CD4-positive, alpha-beta T cell treated with Interleukin-4 for 4 hours (primary cell): ENCODE measurements around the gene BCR.
A peak's percentile ranks its signal among the peaks of the same experiment; 100 is the strongest.
"Not testable (repeated sequence)": the region's sequence is repeated elsewhere in the genome, so short reads cannot be mapped to it uniquely, and the experiment has no call there.

Experiments
- DNase-seq: peaks from one replicate; pipeline ENCODE4 v3.0.0-alpha.2; 2020

BCR gene

DNA sequence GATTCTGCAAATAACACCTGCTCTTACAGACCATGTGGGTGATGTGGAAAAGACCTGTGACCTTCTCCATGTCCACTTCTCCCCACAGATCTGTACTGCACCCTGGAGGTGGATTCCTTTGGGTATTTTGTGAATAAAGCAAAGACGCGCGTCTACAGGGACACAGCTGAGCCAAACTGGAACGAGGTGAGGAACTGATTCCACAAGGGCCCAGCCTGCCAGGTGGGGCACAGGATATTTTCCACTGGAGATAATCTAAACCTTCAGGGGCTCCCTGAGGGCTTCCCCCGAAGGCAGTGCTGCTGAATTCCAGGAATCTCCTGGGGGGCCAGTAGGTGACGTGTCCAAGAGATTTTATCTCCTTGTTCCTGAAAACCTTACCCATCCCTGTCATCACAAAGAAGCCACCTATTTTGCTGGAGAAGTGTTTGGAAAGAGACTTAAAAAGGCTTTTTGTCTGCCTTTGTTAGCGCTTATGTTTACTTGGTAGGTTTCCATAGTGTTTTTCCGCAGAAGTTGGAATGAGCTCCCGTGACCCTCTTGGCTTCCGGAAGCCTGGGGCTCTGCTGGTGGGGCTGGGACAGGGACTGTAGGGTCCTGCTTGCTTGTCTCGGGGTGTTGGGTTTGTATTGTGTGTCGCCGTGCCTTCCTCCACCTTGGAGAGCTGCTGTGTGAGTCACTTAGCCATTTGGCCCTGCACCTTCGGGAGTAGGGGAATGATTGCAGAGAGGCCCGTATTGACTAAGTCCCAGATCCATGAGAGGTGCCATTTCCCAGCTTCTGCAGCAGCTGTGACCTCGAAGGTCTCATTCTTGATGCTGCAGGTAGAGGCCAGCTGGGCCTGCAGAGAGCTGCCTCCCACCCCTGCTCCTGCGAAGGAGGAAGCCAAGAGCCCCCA lies 112.4 kb downstream of the BCR start:
- DNase-seq: no peak

GRCh38 chr22:23293720-23294119 lies 113.4 kb downstream of the BCR start:
- no peak for DNase-seq

DNA sequence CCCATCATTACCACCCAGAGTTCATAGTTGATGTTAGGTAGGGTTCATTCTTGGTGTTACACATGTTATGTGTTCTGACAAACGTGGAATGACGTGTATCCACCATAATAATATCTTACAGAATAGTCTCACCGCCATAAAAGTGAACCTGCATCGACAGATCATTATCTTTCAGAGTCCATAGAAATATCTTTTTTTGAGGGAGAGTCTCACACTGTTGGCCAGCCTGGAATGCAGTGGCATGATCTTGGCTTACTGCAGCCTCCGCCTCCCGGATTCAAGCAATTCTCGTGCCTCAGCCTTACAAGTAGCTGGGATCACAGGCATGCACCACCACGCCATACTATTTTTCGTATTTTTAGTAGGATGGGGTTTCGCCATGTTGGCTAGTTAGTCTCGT lies 113.9 kb downstream of the BCR start:
- DNase-seq: no peak

DNA sequence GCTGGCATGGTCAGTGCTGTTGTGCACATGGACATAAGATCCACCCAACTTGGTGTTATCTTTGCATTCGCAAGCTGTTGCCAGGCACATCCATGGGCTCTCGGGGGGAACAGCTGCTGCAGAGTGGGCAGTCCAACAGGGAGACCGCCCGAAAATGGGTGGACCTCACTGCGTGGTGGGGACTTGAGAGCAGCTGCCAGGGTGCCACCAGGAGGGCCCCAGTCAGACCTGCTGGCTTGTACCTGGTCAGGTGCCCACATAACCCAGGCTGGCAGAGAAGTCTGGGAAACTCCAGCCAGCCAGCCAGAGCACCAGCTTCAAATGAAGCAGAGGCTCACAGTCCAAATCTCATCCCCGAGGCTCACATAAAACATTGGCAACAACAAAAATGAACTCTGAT lies 120.2 kb downstream of the BCR start:
- no peak for DNase-seq

DNA sequence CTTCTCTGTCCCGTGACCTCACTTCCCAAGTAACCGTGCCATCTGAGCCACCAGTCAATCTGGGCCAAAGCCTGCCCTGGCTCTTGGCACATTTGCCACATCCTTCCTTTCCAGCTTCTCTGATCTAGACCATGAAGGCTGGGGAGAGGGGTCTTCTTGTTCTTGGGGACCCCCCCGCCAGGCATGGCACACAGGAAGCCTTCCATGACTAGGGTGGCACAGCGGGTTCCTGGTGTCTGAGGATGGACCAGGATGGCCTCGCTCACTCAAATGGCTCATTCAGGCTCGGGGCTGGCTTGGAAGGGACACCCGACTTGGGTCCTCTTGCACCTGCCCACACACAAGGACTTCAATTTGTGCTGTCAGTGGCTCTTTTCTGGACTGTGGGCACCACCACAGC lies 121.3 kb downstream of the BCR start:
- DNase-seq: no peak

GRCh38 chr22:23302171-23303002 lies 122.1 kb downstream of the BCR start:
- DNase-seq: no peak

GRCh38 chr22:23305321-23305910 lies 125.1 kb downstream of the BCR start:
- no peak for DNase-seq

GRCh38 chr22:23305922-23306374 lies 125.6 kb downstream of the BCR start:
- DNase-seq: no peak

DNA sequence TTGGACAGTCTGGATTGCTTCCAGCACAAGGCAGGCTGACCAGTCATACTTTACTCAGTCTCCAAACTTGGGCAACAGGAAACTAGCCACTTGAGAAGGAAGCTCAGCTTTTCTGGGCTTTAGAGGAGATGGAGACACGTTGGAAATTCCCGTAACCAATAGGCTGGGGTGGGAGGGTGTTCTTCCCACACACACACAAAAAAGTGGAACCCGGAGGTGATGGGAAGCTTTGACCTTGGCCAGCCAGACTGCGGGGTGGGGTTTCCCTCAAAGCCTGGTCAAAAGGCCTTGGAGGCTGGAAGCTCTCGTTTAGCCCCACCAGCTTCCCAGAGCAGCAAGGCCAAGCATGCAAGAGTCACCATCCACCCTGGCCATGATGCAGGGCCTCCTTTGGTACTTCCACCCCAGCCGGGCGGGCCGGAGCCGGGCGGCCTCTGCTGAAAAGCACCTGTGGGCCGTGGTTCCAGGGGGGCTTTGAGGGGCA lies 126.2 kb downstream of the BCR start:
- no peak for DNase-seq

DNA sequence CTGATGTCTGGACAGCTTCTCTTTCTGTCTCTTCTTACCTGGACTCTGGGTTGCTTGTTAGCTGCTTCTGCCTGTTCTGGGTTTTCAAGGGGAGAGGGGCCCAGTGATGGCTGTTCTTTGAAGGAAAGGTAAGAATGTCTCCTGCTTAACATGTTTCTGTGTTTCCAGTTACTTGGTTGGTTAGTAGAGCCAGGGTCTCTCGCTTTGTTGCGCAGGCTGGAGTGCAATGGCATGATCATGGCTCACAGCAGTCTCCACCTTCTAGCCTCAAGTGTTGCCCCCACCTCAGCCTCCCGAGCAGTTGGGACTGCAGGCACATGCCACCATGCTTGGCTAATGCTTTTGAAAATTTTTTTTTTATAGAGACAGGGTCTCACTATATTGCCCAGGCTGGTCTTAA lies 126.6 kb downstream of the BCR start:
- DNase-seq: no peak

DNA sequence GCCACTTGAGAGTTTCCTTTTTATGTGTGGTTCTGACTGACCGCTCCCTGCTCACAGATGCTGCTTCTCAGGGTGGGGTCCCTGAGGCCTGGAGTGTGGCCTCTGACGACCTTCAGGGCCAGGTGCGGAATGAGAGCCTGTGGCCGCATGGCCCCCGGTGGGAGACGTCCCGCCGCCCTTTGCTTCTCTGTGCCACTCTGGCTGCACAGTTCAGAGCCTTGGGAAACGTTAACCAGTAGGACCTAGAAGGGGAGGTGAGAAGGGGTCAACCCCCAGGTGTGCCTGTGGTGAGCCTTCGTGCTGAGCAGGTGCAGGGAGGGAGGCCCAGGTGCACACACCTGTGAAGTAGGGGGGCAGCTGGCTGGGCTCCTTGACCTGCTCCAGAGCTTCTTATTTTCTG lies 127.2 kb downstream of the BCR start:
- not testable (repeated sequence) for DNase-seq

- DNase-seq: not testable (repeated sequence)
Observed at GRCh38 chr22:23309261-23309660, 129.0 kb downstream of the BCR start.

DNA sequence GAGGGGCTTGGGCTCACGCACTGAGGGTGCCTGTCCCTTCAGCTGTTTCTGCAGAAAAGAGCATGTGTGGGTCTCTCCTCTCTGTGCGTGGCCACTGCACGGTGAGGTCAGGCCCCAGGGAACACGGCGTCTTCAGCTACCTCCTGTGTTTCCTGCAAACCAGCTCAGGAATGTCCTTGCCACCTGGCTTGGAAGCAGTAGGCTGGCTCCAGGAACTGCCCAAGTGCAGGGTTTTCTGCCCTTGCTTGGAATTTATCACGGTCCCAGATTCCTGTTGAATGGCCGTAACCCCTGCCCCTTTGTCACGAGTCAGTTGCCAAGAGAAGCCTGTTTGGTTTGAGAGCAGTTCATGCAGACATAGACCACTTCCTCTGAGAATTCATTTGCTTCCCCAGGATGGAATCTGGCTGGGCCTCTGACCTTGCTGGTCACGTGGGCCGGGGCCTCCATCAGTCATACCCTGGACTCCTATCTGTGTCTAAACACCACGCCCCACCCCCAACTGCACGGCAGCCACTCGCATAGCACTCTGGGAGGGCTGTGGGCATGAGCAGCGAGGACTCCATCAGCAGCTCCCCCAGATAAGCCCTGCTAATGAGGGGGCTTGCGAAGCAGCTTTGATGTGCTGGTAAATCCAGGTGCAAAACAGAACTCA lies 130.3 kb downstream of the BCR start:
- DNase-seq: not testable (repeated sequence)

GRCh38 chr22:23311635-23312420 lies 131.5 kb downstream of the BCR start:
- not testable (repeated sequence) for DNase-seq

DNA sequence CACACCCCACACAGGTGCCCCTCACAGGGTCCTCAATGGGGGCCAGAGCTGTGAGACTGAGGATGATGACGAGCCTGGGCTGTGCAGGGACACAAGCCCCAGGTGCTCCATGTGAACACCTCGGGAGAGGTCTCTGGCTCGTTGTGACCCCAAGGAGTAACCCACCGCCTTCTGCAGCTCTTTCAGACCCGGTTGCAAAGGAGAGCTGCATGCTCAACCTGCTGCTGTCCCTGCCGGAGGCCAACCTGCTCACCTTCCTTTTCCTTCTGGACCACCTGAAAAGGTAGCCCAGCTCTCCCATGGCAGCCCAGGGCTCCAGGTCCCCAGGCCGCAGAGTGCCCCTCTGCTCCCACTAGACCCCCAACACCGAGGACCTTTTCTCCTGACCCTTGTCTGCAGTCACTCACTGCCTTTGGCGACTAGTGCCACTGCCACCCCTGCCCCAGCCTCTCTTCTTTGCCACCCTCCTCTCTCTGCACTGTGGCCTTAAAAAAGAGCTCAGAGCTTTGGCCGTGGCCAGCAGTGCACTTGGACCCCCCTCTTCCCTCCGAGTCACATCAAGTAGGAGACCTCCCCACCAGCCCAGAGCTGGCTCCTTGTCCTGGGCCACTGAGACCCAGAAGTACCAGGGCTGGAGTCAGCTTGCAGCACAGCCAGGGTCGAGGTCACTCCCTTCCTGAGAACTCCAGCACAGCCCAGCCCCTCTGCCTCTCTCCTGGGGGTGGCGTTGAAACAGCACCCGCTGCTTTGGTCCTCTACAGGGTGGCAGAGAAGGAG lies 133.7 kb downstream of the BCR start:
- DNase-seq: no peak

GRCh38 chr22:23315341-23315917 lies 135.1 kb downstream of the BCR start:
- peak; percentile 45 for DNase-seq

- not testable (repeated sequence) for DNase-seq
Observed at GRCh38 chr22:23316596-23316995, 136.3 kb downstream of the BCR start.

GRCh38 chr22:23318316-23318715 lies 138.0 kb downstream of the BCR start:
- DNase-seq: not testable (repeated sequence)

DNA sequence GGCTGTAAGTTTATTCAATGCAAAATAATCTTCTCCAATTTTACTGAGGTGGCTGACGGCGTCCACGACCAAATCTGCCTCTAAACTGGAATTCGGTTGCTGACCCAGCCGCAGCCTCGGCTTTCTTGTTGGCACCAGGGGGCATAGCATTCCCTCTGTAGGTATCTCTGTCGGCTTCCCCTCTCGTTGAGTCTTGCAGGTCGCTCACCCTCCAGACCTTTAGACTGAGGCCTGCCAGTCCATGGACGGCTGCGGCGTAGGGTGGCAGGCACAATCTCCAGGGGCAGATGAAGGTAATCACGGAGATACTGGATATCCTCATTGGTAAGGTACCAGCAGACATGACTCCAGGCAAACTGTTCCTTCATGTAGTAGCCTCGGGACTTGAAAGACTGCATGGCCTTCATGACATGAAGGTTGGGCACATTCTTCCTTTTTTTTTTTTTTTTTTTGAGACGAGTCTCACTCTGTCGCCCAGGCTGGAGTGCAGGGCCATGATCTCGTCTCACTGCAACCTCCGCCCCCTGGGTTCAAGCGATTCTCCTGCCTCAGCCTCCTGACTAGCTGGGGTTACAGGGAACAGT lies 142.3 kb downstream of the BCR start:
- not testable (repeated sequence) for DNase-seq
